ENCODE data around the gene ENTPD5.

ENTPD5 gene, protein sequence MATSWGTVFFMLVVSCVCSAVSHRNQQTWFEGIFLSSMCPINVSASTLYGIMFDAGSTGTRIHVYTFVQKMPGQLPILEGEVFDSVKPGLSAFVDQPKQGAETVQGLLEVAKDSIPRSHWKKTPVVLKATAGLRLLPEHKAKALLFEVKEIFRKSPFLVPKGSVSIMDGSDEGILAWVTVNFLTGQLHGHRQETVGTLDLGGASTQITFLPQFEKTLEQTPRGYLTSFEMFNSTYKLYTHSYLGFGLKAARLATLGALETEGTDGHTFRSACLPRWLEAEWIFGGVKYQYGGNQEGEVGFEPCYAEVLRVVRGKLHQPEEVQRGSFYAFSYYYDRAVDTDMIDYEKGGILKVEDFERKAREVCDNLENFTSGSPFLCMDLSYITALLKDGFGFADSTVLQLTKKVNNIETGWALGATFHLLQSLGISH

GRCh38 chr14:74018586-74019407 lies at the start of gene ENTPD5, which contains the start of gene BBOF1:
Gene ENTPD5, minus strand, starts transcription at chr14:74019288. Its CDS starts 31,186 bp downstream, at chr14:73988102.
Gene BBOF1, plus strand, starts transcription at chr14:74019349. Its CDS starts 130 bp downstream, at chr14:74019479.
- DNase-seq (ENCODE audit: low read depth in 2 of 2) = peak; percentile 71 to 73

DNA sequence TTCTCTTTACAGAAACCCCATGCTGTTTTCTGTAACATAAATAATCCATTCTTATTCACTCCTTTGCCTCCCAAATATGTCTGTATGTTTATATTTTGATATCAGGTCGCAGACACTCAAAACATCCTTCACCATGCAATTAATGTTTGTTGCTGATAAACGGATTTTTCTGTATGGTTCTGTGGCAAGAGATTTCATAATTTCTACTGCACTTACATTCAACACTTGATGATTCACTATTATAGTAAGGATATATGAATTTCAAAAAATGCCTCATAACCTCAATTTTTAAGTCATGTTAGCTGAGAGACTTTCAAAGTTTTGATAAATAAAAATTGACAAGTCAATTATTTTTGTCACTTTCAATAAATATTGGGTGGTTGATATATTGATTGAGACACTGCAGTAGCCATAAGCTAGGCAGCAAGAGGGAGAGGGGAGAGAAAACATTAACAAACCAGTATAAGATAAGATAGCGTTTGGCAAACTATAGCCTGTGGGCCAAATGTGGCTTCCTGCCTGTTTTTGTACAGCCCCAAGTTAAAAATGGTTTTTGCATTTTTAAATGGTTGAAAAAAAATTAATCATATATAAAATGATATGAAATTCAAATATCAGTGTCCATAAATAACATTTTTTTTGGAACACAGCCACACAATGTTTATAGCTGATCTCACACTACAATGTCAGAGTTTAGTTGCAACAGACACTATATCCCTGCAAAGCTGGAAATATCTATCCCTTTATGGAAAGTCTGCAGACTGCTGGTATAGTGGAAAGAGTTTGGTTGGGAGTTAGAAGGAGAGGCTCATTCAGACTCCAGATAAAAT lies 46.9 kb upstream of the ENTPD5 start:
- no peak for DNase-seq (ENCODE audit: low read depth in 2 of 2)

GRCh38 chr14:74064883-74065282 lies 45.8 kb upstream of the ENTPD5 start:
- DNase-seq (ENCODE audit: low read depth in 2 of 2) = no peak

- DNase-seq (ENCODE audit: low read depth in 2 of 2) = no peak
Measured at GRCh38 chr14:74064426-74064825, 45.3 kb upstream of the ENTPD5 start.

DNA sequence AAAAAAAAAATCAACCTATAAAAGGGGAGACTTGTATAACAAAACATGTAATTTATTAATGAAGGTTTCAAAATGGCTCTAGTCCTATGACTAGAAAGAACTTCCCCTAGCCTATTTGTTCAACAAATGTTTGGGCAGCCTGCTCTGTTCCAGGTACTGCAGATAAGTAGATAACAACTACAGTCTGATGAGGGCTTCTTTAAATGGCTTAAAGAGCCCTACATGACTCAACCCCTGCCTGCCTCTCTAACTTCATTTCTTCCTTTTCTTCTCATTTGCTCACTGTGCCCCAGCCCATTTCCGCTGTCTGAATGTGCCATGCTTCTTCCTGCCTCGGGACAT lies 43.7 kb upstream of the ENTPD5 start:
- no peak for DNase-seq (ENCODE audit: low read depth in 2 of 2)

- DNase-seq (ENCODE audit: low read depth in 2 of 2) = no peak
Measured at GRCh38 chr14:74049876-74050495, 30.9 kb upstream of the ENTPD5 start.

DNA sequence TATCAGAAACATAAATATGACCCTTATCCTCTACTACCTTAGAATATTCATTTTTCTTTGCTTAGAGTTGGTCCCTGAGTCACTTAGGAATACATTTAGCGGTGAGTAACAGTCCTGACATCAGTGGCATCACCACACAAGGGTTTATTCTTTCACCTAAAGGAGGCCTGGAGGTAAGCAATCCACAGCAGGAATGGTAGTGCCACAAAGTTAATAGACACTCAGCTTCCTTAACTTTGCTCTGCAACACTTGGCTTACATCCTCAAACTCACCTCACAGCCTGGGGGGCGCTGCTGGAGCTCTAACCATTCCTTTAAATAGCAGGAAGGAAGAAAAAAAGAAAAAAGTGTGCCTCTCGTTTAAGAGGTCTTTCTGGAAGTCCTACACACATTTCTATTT lies 29.2 kb upstream of the ENTPD5 start:
- no peak for DNase-seq (ENCODE audit: low read depth in 2 of 2)

GRCh38 chr14:74045522-74045921 lies 26.4 kb upstream of the ENTPD5 start:
- DNase-seq (ENCODE audit: low read depth in 2 of 2) = no peak

DNA sequence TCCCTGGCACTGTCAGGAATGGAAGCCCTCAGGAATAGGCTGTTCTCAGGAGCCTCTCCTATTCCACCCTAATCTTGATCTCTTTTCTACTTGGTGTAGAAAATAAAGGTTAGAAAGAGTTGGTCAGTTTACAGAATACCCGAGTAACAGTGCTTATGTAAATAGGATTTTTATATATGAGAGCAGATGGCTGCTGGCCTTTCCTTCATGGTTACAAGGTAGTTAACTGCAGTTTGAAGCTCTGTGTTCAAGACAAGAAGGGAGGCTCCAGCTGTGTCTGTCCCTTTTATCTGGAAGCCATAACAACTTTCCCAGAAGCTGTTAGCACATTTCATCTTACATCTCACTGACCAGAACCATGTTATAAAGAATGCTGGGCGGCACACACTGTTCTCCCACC lies 23.2 kb upstream of the ENTPD5 start:
- no peak for DNase-seq (ENCODE audit: low read depth in 2 of 2)

DNA sequence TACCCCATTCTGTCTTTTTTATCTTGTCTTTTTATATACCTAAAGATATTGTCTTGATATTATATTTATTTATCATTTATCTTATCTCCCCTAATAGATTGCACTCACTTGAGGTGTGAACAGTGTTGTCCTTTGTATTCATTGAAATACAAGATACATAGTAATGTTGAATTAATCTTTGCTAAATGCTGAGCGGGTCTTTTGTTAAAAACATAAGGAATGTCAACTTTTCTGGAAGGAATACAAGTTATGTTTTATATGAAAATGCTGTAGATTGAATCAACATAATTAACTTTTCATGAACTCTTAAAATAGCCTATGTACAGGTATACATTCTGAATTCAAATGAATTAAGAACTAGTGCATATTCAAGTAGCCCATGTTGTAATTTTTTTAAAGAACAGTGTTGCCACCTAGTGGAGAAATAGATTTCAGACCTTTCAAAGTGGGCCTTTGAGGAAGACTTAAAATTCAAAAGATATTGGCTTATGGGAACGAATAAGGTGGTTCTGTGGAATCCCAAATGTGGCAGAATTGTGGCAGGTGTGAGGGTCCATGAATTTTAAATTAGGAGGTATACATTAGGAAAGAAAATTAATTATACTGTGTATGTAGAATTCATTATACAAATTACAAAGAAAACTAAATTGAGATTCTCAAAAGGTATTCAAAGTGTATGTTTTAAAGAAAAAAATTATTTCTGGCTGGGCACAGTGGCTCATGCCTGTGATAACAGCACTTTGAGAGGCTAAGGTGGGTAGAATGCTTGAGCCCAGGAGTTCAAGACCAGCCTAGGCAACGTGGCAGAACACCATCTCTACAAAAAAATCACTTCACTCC lies 19.2 kb upstream of the ENTPD5 start:
- DNase-seq (ENCODE audit: low read depth in 2 of 2) = no peak

DNA sequence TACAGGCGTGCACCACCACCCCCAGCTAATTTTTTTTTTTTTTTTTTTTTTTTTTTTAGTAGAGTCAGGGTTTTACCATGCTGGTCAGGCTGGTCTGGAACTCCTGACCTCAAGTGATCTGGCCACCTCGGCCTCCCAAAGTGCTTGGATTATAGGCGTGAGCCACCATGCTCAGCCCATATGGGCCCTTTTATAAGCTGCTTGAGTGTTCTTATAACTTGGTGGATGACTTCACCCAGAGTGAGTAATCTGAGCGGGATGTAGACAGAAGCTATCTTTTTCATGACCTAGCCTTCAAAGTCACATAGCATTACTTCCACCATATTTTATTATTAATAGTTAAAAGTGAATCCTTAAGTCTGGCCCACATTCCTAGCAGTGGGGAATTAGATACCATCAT lies 16.5 kb upstream of the ENTPD5 start:
- no peak for DNase-seq (ENCODE audit: low read depth in 2 of 2)

DNA sequence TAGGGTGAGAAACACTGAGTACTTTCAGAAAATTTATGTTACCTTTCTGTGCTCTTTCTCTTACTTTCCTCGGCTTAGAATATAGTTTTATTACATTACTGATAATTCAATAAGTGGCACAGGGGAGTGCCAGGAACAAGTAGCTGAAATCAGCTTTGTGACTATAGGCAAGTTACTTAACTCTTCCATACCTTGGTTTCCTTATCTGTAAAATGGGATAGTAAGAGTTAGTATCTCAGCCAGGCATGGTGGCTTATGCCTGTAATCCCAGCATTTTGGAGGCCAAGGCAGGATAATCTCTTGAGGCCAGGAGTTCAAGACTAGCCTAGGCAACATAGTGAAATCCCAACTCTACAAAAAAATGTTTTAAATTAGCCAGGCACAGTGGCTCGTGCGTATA lies 15.5 kb upstream of the ENTPD5 start:
- DNase-seq (ENCODE audit: low read depth in 2 of 2) = no peak

- no peak for DNase-seq (ENCODE audit: low read depth in 2 of 2)
Measured at GRCh38 chr14:74029136-74029535, 10.0 kb upstream of the ENTPD5 start.

- no peak for DNase-seq (ENCODE audit: low read depth in 2 of 2)
Measured at GRCh38 chr14:74022346-74022745, 3.3 kb upstream of the ENTPD5 start.

GRCh38 chr14:74019408-74020137 lies 485 bp upstream of the ENTPD5 start:
- no peak for DNase-seq (ENCODE audit: low read depth in 2 of 2)

DNA sequence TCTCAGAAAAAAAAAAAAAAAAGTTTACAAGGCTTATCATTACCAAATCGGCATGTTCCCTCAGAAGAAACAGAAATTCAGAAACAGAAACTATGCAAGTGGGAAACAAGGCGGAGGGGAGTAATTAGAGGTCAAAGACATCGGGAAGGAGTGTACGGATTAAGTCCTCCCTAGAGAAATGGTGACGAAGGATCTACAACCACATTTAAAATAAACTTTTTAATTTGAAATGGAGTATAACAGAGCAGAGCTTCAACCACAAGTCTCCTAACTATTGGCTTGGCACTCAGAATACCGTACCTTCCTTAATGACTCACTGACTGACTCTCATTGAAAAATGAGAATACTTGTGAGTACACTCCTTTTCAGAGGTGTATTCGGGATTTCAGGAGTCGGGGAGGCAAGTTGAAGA lies 908 bp downstream of the ENTPD5 start:
- no peak for DNase-seq (ENCODE audit: low read depth in 2 of 2)

DNA sequence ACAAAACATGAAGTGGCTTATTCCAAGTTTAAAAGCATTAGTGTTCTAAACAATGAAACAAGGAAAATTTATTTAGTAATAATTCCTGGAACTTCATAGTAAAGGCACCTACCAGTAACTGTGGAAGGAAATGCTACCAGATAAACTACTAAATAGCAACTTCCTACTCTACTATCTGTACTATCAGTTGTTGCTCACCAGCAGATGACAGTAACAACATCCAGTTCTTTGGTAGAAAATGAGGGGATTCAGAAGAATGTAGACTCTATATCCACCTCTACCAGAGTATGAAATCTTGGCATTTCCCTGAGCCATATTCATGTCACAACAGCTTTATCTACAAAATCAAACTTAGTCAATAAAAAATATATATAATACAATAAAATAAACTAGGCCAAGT lies 3.1 kb downstream of the ENTPD5 start:
- no peak for DNase-seq (ENCODE audit: low read depth in 2 of 2)

GRCh38 chr14:74015176-74015575 lies 3.9 kb downstream of the ENTPD5 start:
- DNase-seq (ENCODE audit: low read depth in 2 of 2) = no peak

DNA sequence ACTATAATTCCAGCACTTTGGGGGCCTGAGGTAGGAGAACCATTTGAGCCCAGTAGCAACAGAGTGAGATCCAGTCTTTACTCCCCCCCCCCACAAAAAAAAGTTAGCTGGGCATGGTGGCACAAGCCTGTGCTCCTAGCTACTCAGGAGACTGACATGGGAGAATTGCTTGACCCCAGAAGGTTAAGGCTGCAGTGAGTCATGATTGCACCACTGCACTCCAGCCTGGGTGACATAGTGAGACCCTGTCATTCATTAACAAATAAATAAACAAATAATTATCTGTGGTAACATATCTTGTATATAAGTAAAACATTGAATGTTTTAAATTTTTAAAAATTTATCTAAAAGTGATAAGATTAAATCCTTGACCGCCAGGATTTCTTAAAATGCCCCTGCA lies 4.8 kb downstream of the ENTPD5 start:
- no peak for DNase-seq (ENCODE audit: low read depth in 2 of 2)

All from stimulated activated CD4-positive, alpha-beta T cell treated with anti-CD3 and anti-CD28 coated beads, Interleukin-15, amount 100 ng/mL, for 48 hours (primary cell).